ENCODE measurements around the gene KLK12.

- TF ChIP-seq, protein P1, sequence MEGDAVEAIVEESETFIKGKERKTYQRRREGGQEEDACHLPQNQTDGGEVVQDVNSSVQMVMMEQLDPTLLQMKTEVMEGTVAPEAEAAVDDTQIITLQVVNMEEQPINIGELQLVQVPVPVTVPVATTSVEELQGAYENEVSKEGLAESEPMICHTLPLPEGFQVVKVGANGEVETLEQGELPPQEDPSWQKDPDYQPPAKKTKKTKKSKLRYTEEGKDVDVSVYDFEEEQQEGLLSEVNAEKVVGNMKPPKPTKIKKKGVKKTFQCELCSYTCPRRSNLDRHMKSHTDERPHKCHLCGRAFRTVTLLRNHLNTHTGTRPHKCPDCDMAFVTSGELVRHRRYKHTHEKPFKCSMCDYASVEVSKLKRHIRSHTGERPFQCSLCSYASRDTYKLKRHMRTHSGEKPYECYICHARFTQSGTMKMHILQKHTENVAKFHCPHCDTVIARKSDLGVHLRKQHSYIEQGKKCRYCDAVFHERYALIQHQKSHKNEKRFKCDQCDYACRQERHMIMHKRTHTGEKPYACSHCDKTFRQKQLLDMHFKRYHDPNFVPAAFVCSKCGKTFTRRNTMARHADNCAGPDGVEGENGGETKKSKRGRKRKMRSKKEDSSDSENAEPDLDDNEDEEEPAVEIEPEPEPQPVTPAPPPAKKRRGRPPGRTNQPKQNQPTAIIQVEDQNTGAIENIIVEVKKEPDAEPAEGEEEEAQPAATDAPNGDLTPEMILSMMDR (IDR thresholded peaks at IDR 0.05; ENCODE audit: low read length), result no peak
- TF ChIP-seq EZH2phosphoT487 (IDR thresholded peaks at IDR 0.05; ENCODE audit: low read length) (no peak), EZH2 (optimal IDR thresholded peaks at IDR 0.05; ENCODE audit: low read depth, low read length) (no peak)
These were observed 32.7 kb downstream of the KLK12 start for GRCh38 chr19:51002089-51002532.
